ENCODE results near the gene DISP3. TPM values are rescaled to one million over a fixed set of nuclear protein-coding genes. Genes with fewer than 3 reads are reported as not detected.

DISP3 gene
- total and polyA plus RNA-seq, 9 of the 15 experiments (the other 6 are each of a cell fraction or from before 2014, with no cell fraction given) = 0.03 to 0.19 (median 0.15) TPM; not detected in 5

- no peak overlapping the region for H3K4me3 ChIP-seq
- H3K9ac ChIP-seq (ENCODE audit: insufficient read depth in 1 of 2, low read depth in 2 of 2, low read length in 2 of 2) = no peak overlapping the region
- 2% methylated on average over 6 of the region's 6 CpGs for WGBS (ENCODE audit: insufficient coverage, low coverage, missing lambda C conversion rate)
- DNase-seq (ENCODE audit: extremely low read depth in 1 of 4, low spot score in 3 of 4) (no peak), ATAC-seq (no peak), FAIRE-seq (no peak)
- H3K27me3 ChIP-seq (ENCODE audit: control insufficient read depth in 2 of 2, insufficient read depth in 2 of 2, low read length in 2 of 2) = peaks cover 16 to 71% of the 10 kb centered on the region in 2 experiments; a peak in 4 of 5 replicates
- ChIA-PET POLR2A (interaction anchor here (0.6 to 0.9 kb wide), 4 partner anchors 9 to 183 kb away, joined by 3 read pairs; no protein-coding TSS in a partner anchor), CTCF (ENCODE audit: low intra/inter-chr PET ratio) (no interaction called here)
- no peaks in the 10 kb centered on the region for H3K79me2 ChIP-seq (ENCODE audit: control insufficient read depth, insufficient read depth, low read length)
- no peak overlapping the region for H2AFZ ChIP-seq (ENCODE audit: low read depth, low read length)
- no peaks in the 10 kb centered on the region for H3K9me1 ChIP-seq (ENCODE audit: control insufficient read depth, insufficient read depth, low read length)
- BruUV-seq (replicated peaks) = no TSS peak
- H3K36me3 ChIP-seq (ENCODE audit: control insufficient read depth, insufficient read depth, low read length) = no peaks in the 10 kb centered on the region
- no peak for TF ChIP-seq LCOR (CRISPR knock-in tag; IDR thresholded peaks at IDR 0.05)
- no peak for TF ChIP-seq MAFG (tag; conservative IDR thresholded peaks at IDR 0.05)
- no peak for TF ChIP-seq MNT (conservative IDR thresholded peaks at IDR 0.05)
- TF ChIP-seq SREBF1 (IDR thresholded peaks at IDR 0.05; ENCODE audit: borderline replicate concordance, low read depth, low read length) = no peak
- TF ChIP-seq ELF1 (tag; IDR thresholded peaks at IDR 0.05) = no peak
- TF ChIP-seq HDGF (IDR thresholded peaks at IDR 0.05) = no peak
- TF ChIP-seq EWSR1 (IDR thresholded peaks at IDR 0.05; ENCODE audit: borderline replicate concordance, low read depth, partially characterized antibody) = no peak
- TF ChIP-seq CBFA2T3 (IDR thresholded peaks at IDR 0.05) = no peak
- no peak for TF ChIP-seq ZMIZ1 (IDR thresholded peaks at IDR 0.05; ENCODE audit: low read depth in 2 of 2, low read length in 2 of 2)
- no peak for TF ChIP-seq NKRF (IDR thresholded peaks at IDR 0.05; ENCODE audit: borderline replicate concordance)
- no peak for TF ChIP-seq GATAD2B (IDR thresholded peaks at IDR 0.05; ENCODE audit: borderline replicate concordance)
- no peak for TF ChIP-seq HLTF (IDR thresholded peaks at IDR 0.05)
- no peak for TF ChIP-seq ZBTB5 (IDR thresholded peaks at IDR 0.05)
- no peak for TF ChIP-seq ZBED1 (IDR thresholded peaks at IDR 0.05)
- no peak for TF ChIP-seq ETS2 (tag; IDR thresholded peaks at IDR 0.05; ENCODE audit: borderline replicate concordance, poor library complexity, severe bottlenecking)
- H3K9me3 ChIP-seq (replicated peaks; ENCODE audit: control insufficient read depth, insufficient read depth, low read depth, low read length) = no peaks in the 10 kb centered on the region
- no peak overlapping the region for H3K4me2 ChIP-seq (ENCODE audit: insufficient read depth, low read length)
- in situ Hi-C loops (cut with MboI) = no loop called here
- H3K4me1 ChIP-seq (replicated peaks in 1 of 2; ENCODE audit: control insufficient read depth in 2 of 2, insufficient read depth in 2 of 2, low read length in 2 of 2) = peaks cover 0 to 2% of the 10 kb centered on the region in 2 experiments; a peak in 1 of 5 replicates
- no peak overlapping the region for H3K27ac ChIP-seq (ENCODE audit: extremely low read depth, low read depth, low read length)
- H4K20me1 ChIP-seq (replicated peaks; ENCODE audit: control insufficient read depth, insufficient read depth, low read length) = peaks cover 18% of the 10 kb centered on the region
- intact Hi-C loops (cut with micrococcal nuclease) = no loop called here
Measured at GRCh38 chr1:11485191-11485590, 6.2 kb downstream of the DISP3 start.
